Measurements from ENCODE around the gene ADAMTSL5. TPM values are rescaled to one million over a fixed set of nuclear protein-coding genes. Genes with fewer than 3 reads are reported as not detected.
"Not testable (repeated sequence)": the region's sequence is repeated elsewhere in the genome, so short reads cannot be mapped to it uniquely, and the experiment has no call there.

ADAMTSL5 gene
- total and polyA plus RNA-seq, 9 of the 15 experiments (the other 6 are each of a cell fraction or from before 2014, with no cell fraction given), result 1.0 to 11.6 (median 4.1) TPM

- H3K9ac ChIP-seq (ENCODE audit: insufficient read depth in 1 of 2, low read depth in 2 of 2, low read length in 2 of 2); H2AFZ ChIP-seq (ENCODE audit: low read depth, low read length); intact Hi-C loops (cut with micrococcal nuclease); ATAC-seq; H4K20me1 ChIP-seq (replicated peaks; ENCODE audit: control insufficient read depth, insufficient read depth, low read length); H3K79me2 ChIP-seq (ENCODE audit: control insufficient read depth, insufficient read depth, low read length); in situ Hi-C loops (cut with MboI); H3K4me2 ChIP-seq (ENCODE audit: insufficient read depth, low read length); H3K36me3 ChIP-seq (ENCODE audit: control insufficient read depth, insufficient read depth, low read length); CTCF ChIA-PET (ENCODE audit: low intra/inter-chr PET ratio); H3K27ac ChIP-seq (ENCODE audit: extremely low read depth, low read depth, low read length); H3K4me3 ChIP-seq; FAIRE-seq; H3K9me3 ChIP-seq (replicated peaks; ENCODE audit: control insufficient read depth, insufficient read depth, low read depth, low read length); POLR2A ChIA-PET; H3K9me1 ChIP-seq (ENCODE audit: control insufficient read depth, insufficient read depth, low read length); DNase-seq (ENCODE audit: extremely low read depth in 1 of 4, low spot score in 3 of 4); BruUV-seq (replicated peaks): not testable (repeated sequence)
- Histone ChIP-seq H3K27me3 (ENCODE audit: control insufficient read depth in 2 of 2, insufficient read depth in 2 of 2, low read length in 2 of 2) (peaks cover 0 to 14% of the 10 kb centered on the region in 2 experiments; a peak in 1 of 5 replicates), H3K4me1 (replicated peaks in 1 of 2; ENCODE audit: control insufficient read depth in 2 of 2, insufficient read depth in 2 of 2, low read length in 2 of 2) (peaks cover 0 to 22% of the 10 kb centered on the region in 2 experiments; a peak in 2 of 5 replicates)
- WGBS (ENCODE audit: insufficient coverage, low coverage, missing lambda C conversion rate), result 64% methylated on average over 7 of the region's 7 CpGs
- TF ChIP-seq ZNF707 (CRISPR knock-in tag; conservative IDR thresholded peaks at IDR 0.05), result peak; percentile 76; the same call in 1 of the 2 replicates
These were observed 22.9 kb upstream of the ADAMTSL5 start for GRCh38 chr19:1535699-1536098.

- Histone ChIP-seq H3K9ac (ENCODE audit: insufficient read depth in 1 of 2, low read depth in 2 of 2, low read length in 2 of 2) (peak overlapping the region in 1 of 2 experiments; percentile 35; a peak in 1 of 4 replicates), H3K4me1 (replicated peaks in 1 of 2; ENCODE audit: control insufficient read depth in 2 of 2, insufficient read depth in 2 of 2, low read length in 2 of 2) (peaks cover 0 to 19% of the 10 kb centered on the region in 2 experiments; a peak in 2 of 5 replicates), H2AFZ (ENCODE audit: low read depth, low read length) (no peak overlapping the region), H3K36me3 (ENCODE audit: control insufficient read depth, insufficient read depth, low read length) (no peaks in the 10 kb centered on the region), H3K4me3 (no peak overlapping the region), H3K79me2 (ENCODE audit: control insufficient read depth, insufficient read depth, low read length) (no peaks in the 10 kb centered on the region), H3K9me3 (replicated peaks; ENCODE audit: control insufficient read depth, insufficient read depth, low read depth, low read length) (no peaks in the 10 kb centered on the region), H4K20me1 (replicated peaks; ENCODE audit: control insufficient read depth, insufficient read depth, low read length) (no peaks in the 10 kb centered on the region), H3K27me3 (ENCODE audit: control insufficient read depth in 2 of 2, insufficient read depth in 2 of 2, low read length in 2 of 2) (peaks cover 1 to 16% of the 10 kb centered on the region in 2 experiments; a peak in 2 of 5 replicates), H3K9me1 (ENCODE audit: control insufficient read depth, insufficient read depth, low read length) (no peaks in the 10 kb centered on the region), H3K27ac (ENCODE audit: extremely low read depth, low read depth, low read length) (no peak overlapping the region), H3K4me2 (ENCODE audit: insufficient read depth, low read length) (no peak overlapping the region)
- DNase-seq (ENCODE audit: extremely low read depth in 1 of 4, low spot score in 3 of 4) (no peak), ATAC-seq (no peak), FAIRE-seq (no peak)
- in situ Hi-C loops (cut with MboI), result no loop called here
- 58% methylated on average over 8 of the region's 14 CpGs for WGBS (ENCODE audit: insufficient coverage, low coverage, missing lambda C conversion rate)
- ChIA-PET POLR2A (no interaction called here), CTCF (ENCODE audit: low intra/inter-chr PET ratio) (no interaction called here)
- intact Hi-C loops (cut with micrococcal nuclease), result no loop called here
- BruUV-seq (replicated peaks), result no TSS peak
- no peak for TF ChIP-seq RHOXF2B (CRISPR knock-in tag; conservative IDR thresholded peaks at IDR 0.05)
- TF ChIP-seq ZNF124 (CRISPR knock-in tag; IDR thresholded peaks at IDR 0.05), result no peak
- no peak for TF ChIP-seq SAFB2 (IDR thresholded peaks at IDR 0.05; ENCODE audit: borderline replicate concordance, low read depth, low read length, severe bottlenecking)
- no peak for TF ChIP-seq MED1 (CRISPR knock-in tag; IDR thresholded peaks at IDR 0.05; ENCODE audit: borderline replicate concordance)
- TF ChIP-seq CREB5 (CRISPR knock-in tag; IDR thresholded peaks at IDR 0.05), result no peak
- TF ChIP-seq BRD9 (IDR thresholded peaks at IDR 0.05; ENCODE audit: low read depth, partially characterized antibody), result no peak
- no peak for TF ChIP-seq EP300 (IDR thresholded peaks at IDR 0.05; ENCODE audit: low read length)
- no peak for TF ChIP-seq ZNF146 (CRISPR knock-in tag; IDR thresholded peaks at IDR 0.05; ENCODE audit: unreplicated experiment)
- no peak for TF ChIP-seq ZNF512 (tag; IDR thresholded peaks at IDR 0.05)
- no peak for TF ChIP-seq CHD4 (IDR thresholded peaks at IDR 0.05; ENCODE audit: insufficient read depth, insufficient replicate concordance, low read depth, low read length, poor library complexity, severe bottlenecking)
These were observed 22.2 kb upstream of the ADAMTSL5 start for GRCh38 chr19:1534972-1535371.
